Fibroblast of mammary gland (primary cell): Measurements from ENCODE around the gene GALNT18.

Source experiments
- DNase-seq: peaks from one replicate; pipeline ENCODE4 v3.0.0-alpha.2; 2010; ENCODE audit warnings: low read depth
- H3K4me3 ChIP-seq: 2 replicates; pipeline ENCODE4 v1.5.1; 2011; ENCODE audit warnings: low read depth, mild to moderate bottlenecking, low read length, moderate library complexity; ENCODE audit not compliant: control insufficient read depth
- CTCF ChIP-seq: conservative IDR thresholded peaks from 2 replicates; pipeline ENCODE4 v1.5.1; 2011; ENCODE audit warnings: low read depth, low read length, inconsistent platforms; ENCODE audit not compliant: control insufficient read depth, insufficient read depth

Gene GALNT18

GRCh38 chr11:11414996-11415395 is 206.8 kb downstream of the GALNT18 start:
- H3K4me3 ChIP-seq = no peak overlapping the region
- no peak for TF ChIP-seq CTCF
- DNase-seq = no peak

GRCh38 chr11:11413776-11414175 is 208.0 kb downstream of the GALNT18 start:
- no peak for TF ChIP-seq CTCF
- no peak overlapping the region for H3K4me3 ChIP-seq
- DNase-seq = no peak

- no peak for TF ChIP-seq CTCF
- no peak overlapping the region for H3K4me3 ChIP-seq
- DNase-seq = no peak
These were observed 210.3 kb downstream of the GALNT18 start for GRCh38 chr11:11411401-11411985.

GRCh38 chr11:11409901-11410300 is 211.9 kb downstream of the GALNT18 start:
- no peak overlapping the region for H3K4me3 ChIP-seq
- no peak for TF ChIP-seq CTCF
- DNase-seq = no peak

- TF ChIP-seq CTCF = no peak
These were observed 212.6 kb downstream of the GALNT18 start for GRCh38 chr11:11409224-11409623.

GRCh38 chr11:11408436-11409221 is 213.2 kb downstream of the GALNT18 start:
- no peak for TF ChIP-seq CTCF
- DNase-seq = peak; percentile 90
- no peak overlapping the region for H3K4me3 ChIP-seq

More at GRCh38 chr11:11409224-11409623, 212.6 kb downstream of the GALNT18 start:
- no peak overlapping the region for H3K4me3 ChIP-seq
- DNase-seq = no peak
